ENCODE results near the gene MTHFD2L. TPM values are rescaled to one million over a fixed set of nuclear protein-coding genes. Genes with fewer than 3 reads are reported as not detected.
A peak's percentile ranks its signal among the peaks of the same experiment; 100 is the strongest.
"Not testable (repeated sequence)": the region's sequence is repeated elsewhere in the genome, so short reads cannot be mapped to it uniquely, and the experiment has no call there.

MTHFD2L gene
- total RNA-seq, 1 donor from 2014 or later = 21.4 TPM

GRCh38 chr4:74188912-74189311 lies 31.0 kb downstream of the MTHFD2L start:
- no peak for DNase-seq (ENCODE audit: low read depth in 2 of 2)

DNA sequence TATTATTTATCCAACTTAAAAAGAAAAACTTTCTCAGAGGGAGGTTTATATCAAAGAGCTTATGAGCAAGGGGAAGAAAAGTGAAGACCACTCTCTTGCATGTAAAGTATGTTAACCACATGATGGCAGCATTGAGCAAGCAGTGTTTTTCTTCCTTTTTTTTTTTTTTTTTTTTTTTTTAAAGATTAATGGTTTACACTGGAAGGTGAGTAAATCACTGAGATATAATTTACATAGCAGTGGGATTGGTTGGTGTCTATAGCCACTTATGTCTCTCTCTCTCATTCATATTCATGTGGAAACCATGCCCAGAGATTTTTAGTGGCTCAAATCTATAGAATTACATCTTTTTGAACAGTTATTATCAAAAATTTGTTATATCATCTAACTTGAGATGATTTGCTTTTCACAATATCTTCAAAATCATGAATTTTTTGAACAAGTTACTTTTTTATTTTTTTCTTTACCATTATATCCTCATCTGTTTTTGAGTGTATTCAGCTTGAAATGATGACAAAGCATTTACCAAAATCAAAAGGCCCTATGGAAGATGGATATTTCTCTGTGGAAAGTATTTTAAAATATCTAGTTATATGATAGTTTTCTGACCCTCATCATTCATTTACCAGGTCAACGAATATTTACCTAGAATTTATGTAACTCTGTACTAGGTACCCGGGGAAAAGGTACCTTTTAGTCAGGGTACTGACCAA lies 31.6 kb downstream of the MTHFD2L start:
- DNase-seq (ENCODE audit: low read depth in 2 of 2) = peak; percentile 72 to 77

DNA sequence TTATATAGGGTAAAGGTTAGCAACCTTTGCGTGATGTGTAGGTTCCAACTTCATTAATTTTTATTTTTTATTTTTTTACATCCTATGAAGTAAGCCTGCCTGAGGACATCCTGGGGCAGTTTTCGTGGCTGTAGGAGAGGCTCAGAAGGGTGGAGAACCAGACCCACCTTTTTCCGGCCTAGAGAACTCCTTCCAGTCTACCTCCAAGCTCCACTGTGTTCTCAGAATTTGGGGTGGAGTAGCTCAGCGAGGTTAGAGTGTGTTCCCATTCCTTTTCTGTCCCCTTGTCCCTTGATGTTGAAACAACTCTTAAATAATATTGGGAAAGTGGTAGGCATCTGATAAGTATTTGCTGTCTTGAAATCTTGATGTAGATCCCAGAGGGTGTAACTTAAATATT lies 32.4 kb downstream of the MTHFD2L start:
- DNase-seq (ENCODE audit: low read depth in 2 of 2) = no peak

GRCh38 chr4:74190919-74191397 lies 33.0 kb downstream of the MTHFD2L start:
- DNase-seq (ENCODE audit: low read depth in 2 of 2) = no peak

DNA sequence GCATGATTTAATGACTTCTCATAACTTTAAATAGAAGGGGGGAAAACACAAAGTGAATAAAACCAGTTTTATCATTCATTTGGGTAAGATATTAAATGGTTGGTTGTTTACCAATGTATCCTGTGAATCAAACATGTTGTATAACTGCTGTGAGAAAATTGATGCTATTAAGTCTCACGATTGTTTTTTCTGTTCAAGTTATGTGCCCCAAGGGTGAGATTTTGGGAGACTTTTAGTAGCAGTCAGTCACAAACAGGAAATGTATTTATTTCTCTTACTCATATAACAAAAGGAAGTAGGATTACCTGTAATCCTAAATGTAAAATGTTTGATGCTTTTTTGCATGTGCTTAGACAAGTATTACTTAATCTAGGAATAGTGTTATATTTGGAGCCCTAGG lies 39.2 kb downstream of the MTHFD2L start:
- DNase-seq (ENCODE audit: low read depth in 2 of 2) = no peak

GRCh38 chr4:74202062-74202586 lies 44.2 kb downstream of the MTHFD2L start:
- DNase-seq (ENCODE audit: low read depth in 2 of 2) = no peak

- DNase-seq (ENCODE audit: low read depth in 2 of 2) = no peak
Observed at GRCh38 chr4:74203467-74203866, 45.5 kb downstream of the MTHFD2L start.

GRCh38 chr4:74205046-74205445 lies 47.1 kb downstream of the MTHFD2L start:
- no peak for DNase-seq (ENCODE audit: low read depth in 2 of 2)

GRCh38 chr4:74205559-74205958 lies 47.6 kb downstream of the MTHFD2L start:
- DNase-seq (ENCODE audit: low read depth in 2 of 2) = no peak

GRCh38 chr4:74206088-74206825 lies 48.3 kb downstream of the MTHFD2L start:
- DNase-seq (ENCODE audit: low read depth in 2 of 2) = peak in 1 of 2 donors; percentile 26

GRCh38 chr4:74214457-74215159 lies 56.7 kb downstream of the MTHFD2L start:
- DNase-seq (ENCODE audit: low read depth in 2 of 2) = peak in 1 of 2 donors; percentile 12

DNA sequence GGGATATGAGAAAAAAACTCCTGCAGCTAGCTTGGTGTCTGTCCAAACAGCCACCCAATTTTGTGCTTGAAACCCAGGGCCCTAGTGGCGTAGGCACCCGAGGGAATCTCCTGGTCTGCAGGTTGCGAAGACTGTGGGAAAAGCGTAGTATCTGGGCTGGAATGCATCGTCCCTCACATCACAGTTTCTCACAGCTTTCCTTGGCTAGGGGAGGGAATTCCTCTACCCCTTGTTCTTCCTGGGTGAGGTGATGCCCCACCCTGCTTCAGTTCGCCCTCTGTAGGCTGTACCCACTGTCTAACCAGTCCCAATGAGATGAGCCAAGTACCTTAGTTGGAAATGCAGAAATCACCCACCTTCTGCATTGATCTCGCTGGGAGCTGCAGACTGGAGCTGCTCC lies 57.3 kb downstream of the MTHFD2L start:
- not testable (repeated sequence) for DNase-seq (ENCODE audit: low read depth in 2 of 2)

DNA sequence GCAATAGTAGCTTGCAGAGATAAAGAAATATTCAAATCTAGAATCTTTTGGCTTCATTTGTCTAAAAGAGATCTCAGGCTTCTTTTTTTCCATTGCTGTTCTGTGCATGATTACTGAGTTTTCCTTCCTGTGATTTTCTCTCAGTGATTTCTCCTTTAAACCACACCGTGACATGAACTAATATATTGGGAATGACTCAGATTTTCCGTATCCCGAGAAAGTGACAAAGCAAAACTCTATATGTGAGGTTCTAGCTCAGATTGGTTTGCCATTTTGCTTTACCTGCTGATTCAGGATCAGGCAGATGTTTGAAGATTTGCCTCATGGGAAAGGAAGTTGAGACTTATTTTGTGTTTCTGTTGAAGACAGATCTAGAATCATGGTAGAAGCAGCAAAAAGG lies 59.4 kb downstream of the MTHFD2L start:
- DNase-seq (ENCODE audit: low read depth in 2 of 2) = peak; percentile 71 to 86

DNA sequence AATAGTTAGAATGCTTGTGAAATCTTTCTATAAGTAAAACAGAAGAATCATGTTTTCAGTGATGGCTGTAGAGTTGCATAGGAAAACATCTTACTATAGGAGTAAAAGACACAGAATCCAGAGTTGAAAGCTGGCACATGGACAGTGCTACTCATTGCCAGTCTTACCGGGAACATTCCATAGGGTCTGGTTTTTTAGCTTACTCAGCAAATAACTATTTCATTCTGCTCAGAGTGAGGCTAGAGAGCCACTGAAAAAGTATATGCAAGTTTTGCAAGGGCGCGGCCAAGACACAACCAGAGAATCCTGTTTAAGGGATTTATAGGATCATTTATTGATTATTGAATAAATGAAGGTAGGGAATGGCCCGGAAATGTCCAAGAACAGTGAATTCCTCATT lies 60.3 kb downstream of the MTHFD2L start:
- DNase-seq (ENCODE audit: low read depth in 2 of 2) = no peak

- no peak for DNase-seq (ENCODE audit: low read depth in 2 of 2)
Observed at GRCh38 chr4:74219240-74219639, 61.3 kb downstream of the MTHFD2L start.

DNA sequence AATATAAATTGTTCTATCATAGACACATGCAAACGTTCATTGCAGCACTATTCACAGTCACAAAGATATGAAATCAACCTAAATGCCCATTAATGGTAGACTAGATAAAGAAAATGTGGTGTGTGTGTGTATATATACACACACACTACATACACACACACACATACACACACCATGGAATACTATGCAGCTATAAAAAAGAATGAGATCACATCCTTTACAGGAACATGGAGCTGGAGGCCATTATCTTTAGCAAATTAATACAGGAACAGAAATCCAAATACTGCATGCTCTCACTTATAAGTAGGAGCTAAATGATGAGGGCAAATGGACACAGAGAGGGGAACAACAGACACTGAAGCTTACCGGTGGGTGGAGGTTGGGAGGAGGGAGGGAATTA lies 65.2 kb downstream of the MTHFD2L start:
- DNase-seq (ENCODE audit: low read depth in 2 of 2) = no peak

GRCh38 chr4:74223801-74224200 lies 65.9 kb downstream of the MTHFD2L start:
- peak; percentile 4 to 75 for DNase-seq (ENCODE audit: low read depth in 2 of 2)

DNA sequence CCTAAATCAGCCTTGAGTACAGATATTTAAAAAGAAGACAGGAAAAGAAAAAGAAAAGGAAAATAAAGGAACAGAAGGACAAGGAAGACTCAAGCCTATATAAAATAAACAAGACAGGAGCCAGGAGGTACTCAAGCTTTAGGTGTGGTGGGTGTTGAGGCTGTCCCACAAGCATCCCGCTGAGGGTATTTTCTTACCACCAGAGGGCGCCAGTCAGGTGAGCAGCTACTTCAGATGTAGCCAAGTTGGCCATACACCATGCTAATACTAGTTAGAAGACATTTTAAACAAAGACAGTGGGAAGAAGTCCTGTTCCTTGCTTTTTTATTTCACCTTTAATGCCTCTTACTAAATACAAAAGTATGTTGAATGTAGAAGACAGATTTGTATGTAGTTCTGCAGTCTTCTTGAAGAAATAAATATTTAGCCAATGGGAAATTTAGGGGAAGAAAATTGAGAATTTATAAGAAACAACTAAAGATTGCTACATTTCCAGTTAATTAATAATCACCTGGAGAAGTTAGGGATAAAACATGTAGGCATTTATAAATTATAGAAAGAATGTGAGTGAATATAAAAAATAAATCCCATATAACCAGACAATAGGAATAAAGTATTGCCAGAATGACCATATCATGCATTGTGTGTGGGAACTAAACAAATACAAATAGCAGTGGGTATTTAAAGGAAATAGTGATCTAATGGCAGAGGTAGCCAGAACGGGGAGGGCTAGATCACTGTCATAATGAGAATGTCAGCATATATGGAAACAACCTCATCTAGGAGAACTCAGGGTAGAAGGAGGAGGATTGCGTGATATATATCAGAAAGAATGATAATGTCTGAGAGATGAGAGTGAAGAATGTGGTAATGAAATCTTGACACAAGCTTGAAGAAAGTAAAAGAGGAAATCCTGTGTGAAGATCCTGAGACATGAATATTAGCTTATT lies 71.0 kb downstream of the MTHFD2L start:
- peak; percentile 68 to 87 for DNase-seq (ENCODE audit: low read depth in 2 of 2)

DNA sequence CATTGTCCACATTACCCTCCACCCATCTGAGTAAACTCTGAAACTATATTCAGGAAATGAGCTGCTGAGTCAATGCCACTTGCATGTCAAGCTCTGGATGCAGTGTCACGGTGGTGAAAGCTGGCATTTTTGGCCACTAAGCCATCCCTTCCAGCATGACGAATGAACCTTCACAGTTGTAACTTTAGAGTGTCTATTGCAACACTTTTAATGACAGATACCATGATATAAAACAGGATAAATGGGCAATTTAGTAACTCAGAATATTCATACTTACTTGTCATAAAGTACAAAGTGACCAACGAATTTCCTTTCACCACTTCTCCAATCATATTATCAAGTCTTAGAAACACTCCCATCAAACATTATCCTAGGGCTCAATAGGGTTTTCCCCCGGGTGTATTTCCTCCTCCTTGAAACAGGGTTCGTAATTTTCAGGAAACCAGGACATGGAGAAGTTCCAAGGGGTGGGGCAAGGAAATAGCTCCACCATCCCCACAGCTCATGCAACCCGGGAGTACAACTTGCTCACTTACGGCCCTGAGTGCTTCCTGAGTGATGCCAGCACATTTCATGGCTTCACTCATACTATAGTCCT lies 73.1 kb downstream of the MTHFD2L start:
- DNase-seq (ENCODE audit: low read depth in 2 of 2) = peak; percentile 65 to 89

GRCh38 chr4:74235135-74235534 lies 77.2 kb downstream of the MTHFD2L start:
- DNase-seq (ENCODE audit: low read depth in 2 of 2) = no peak
